Hepatocyte (in vitro differentiated cells): Measurements from ENCODE around the gene HCST.

ENCODE experiments used
- EZH2phosphoT487 ChIP-seq: fragments of 200-600 bp; sonication (generic); IDR thresholded peaks from one replicate; pipeline ENCODE4 v1.6.1; 2018; ENCODE audit warnings: antibody characterized with exemption, mild to moderate bottlenecking, low read depth, moderate library complexity; ENCODE audit not compliant: unreplicated experiment, severe bottlenecking
- TF ChIP-seq, protein P1 (sequence below): fragments of 200-600 bp; sonication (generic); IDR thresholded peaks from 2 replicates; pipeline ENCODE4 v1.5.1; 2016; ENCODE audit warnings: antibody characterized with exemption, mild to moderate bottlenecking; ENCODE audit not compliant: poor library complexity

- TF ChIP-seq EZH2phosphoT487: no peak
- TF ChIP-seq, protein P1, sequence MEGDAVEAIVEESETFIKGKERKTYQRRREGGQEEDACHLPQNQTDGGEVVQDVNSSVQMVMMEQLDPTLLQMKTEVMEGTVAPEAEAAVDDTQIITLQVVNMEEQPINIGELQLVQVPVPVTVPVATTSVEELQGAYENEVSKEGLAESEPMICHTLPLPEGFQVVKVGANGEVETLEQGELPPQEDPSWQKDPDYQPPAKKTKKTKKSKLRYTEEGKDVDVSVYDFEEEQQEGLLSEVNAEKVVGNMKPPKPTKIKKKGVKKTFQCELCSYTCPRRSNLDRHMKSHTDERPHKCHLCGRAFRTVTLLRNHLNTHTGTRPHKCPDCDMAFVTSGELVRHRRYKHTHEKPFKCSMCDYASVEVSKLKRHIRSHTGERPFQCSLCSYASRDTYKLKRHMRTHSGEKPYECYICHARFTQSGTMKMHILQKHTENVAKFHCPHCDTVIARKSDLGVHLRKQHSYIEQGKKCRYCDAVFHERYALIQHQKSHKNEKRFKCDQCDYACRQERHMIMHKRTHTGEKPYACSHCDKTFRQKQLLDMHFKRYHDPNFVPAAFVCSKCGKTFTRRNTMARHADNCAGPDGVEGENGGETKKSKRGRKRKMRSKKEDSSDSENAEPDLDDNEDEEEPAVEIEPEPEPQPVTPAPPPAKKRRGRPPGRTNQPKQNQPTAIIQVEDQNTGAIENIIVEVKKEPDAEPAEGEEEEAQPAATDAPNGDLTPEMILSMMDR: no peak
These were observed 27.9 kb upstream of the HCST start for GRCh38 chr19:35874392-35874930.
